ENCODE results near the gene MTR. TPM values are rescaled to one million over a fixed set of nuclear protein-coding genes. Genes with fewer than 3 reads are reported as not detected.

Gene MTR
- total and polyA plus RNA-seq, 9 of the 15 experiments (the other 6 are each of a cell fraction or from before 2014, with no cell fraction given): 3.4 to 44.3 (median 20.3) TPM

DNA sequence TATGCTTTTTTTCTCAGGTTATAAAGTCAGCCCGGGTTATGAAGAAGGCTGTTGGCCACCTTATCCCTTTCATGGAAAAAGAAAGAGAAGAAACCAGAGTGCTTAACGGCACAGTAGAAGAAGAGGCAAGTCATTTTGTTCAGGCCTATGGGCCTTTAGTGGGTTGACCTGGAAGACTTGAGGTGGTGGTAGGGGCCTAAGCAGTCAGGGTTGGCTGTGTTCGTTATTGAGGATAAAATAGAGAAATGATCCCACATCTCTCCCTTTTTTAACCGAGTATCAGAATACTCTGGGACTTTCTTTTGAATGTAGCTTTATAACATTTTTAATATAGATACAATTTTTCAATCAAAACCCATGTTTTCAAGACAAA lies 67.1 kb downstream of the MTR start:
- Histone ChIP-seq H3K4me3 (no peak overlapping the region), H3K9ac (ENCODE audit: insufficient read depth in 1 of 2, low read depth in 2 of 2, low read length in 2 of 2) (no peak overlapping the region), H3K4me2 (ENCODE audit: insufficient read depth, low read length) (no peak overlapping the region), H3K9me3 (replicated peaks; ENCODE audit: control insufficient read depth, insufficient read depth, low read depth, low read length) (no peaks in the 10 kb centered on the region), H3K9me1 (ENCODE audit: control insufficient read depth, insufficient read depth, low read length) (no peaks in the 10 kb centered on the region), H2AFZ (ENCODE audit: low read depth, low read length) (no peak overlapping the region), H3K27me3 (ENCODE audit: control insufficient read depth in 2 of 2, insufficient read depth in 2 of 2, low read length in 2 of 2) (no peaks in the 10 kb centered on the region), H4K20me1 (replicated peaks; ENCODE audit: control insufficient read depth, insufficient read depth, low read length) (no peaks in the 10 kb centered on the region), H3K79me2 (ENCODE audit: control insufficient read depth, insufficient read depth, low read length) (no peaks in the 10 kb centered on the region), H3K36me3 (ENCODE audit: control insufficient read depth, insufficient read depth, low read length) (peaks cover 85% of the 10 kb centered on the region), H3K27ac (ENCODE audit: extremely low read depth, low read depth, low read length) (no peak overlapping the region), H3K4me1 (replicated peaks in 1 of 2; ENCODE audit: control insufficient read depth in 2 of 2, insufficient read depth in 2 of 2, low read length in 2 of 2) (no peaks in the 10 kb centered on the region)
- 89% methylated on average over 4 of the region's 4 CpGs for WGBS (ENCODE audit: insufficient coverage, low coverage, missing lambda C conversion rate)
- TF ChIP-seq ZFX (CRISPR knock-in tag; IDR thresholded peaks at IDR 0.05): no peak
- TF ChIP-seq MBD2 (IDR thresholded peaks at IDR 0.05; ENCODE audit: borderline replicate concordance, low read depth): no peak
- TF ChIP-seq, protein P1, sequence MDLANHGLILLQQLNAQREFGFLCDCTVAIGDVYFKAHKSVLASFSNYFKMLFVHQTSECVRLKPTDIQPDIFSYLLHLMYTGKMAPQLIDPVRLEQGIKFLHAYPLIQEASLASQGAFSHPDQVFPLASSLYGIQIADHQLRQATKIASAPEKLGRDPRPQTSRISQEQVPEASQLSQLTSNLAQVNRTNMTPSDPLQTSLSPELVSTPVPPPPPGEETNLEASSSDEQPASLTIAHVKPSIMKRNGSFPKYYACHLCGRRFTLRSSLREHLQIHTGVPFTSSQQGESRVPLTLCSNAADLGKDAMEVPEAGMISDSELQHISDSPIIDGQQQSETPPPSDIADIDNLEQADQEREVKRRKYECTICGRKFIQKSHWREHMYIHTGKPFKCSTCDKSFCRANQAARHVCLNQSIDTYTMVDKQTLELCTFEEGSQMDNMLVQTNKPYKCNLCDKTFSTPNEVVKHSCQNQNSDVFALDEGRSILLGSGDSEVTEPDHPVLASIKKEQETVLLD (IDR thresholded peaks at IDR 0.05): no peak
- no peak for TF ChIP-seq RFX1 (IDR thresholded peaks at IDR 0.05)
- no peak for TF ChIP-seq EGR1 (conservative IDR thresholded peaks at IDR 0.05)
- no peak for TF ChIP-seq ZNF24 (IDR thresholded peaks at IDR 0.05)
- TF ChIP-seq ILK (tag; IDR thresholded peaks at IDR 0.05; ENCODE audit: borderline replicate concordance, low read depth): no peak
- TF ChIP-seq NCOA6 (IDR thresholded peaks at IDR 0.05): no peak
- FAIRE-seq (no peak), ATAC-seq (no peak), DNase-seq (ENCODE audit: extremely low read depth in 1 of 4, low spot score in 3 of 4) (no peak)
- ChIA-PET CTCF (ENCODE audit: low intra/inter-chr PET ratio) (no interaction called here), POLR2A (interaction anchor here (0.6 kb wide), 2 partner anchors 31 to 315 kb away, joined by 3 read pairs; no protein-coding TSS in a partner anchor)
- BruUV-seq (replicated peaks): no TSS peak
- intact Hi-C loops (cut with micrococcal nuclease) (no loop called here), in situ Hi-C loops (cut with MboI) (no loop called here)

All from K562 (cell line).